Sigmoid colon (tissue), 7 donors: ENCODE data around the gene GLYR1. TPM values are rescaled to one million over a fixed set of nuclear protein-coding genes. Genes with fewer than 3 reads are reported as not detected.

Experiments
- DNase-seq: peaks from one replicate; pipeline ENCODE4 v3.0.0-alpha.2; 2019
- H3K27ac ChIP-seq, 4 donors: fragments of 200-600 bp; sonication (generic); one replicate each; pipeline ENCODE4 v1.5.1; 2016 to 2019; ENCODE audit warnings: mild to moderate bottlenecking in 1 of 4
- H3K27me3 ChIP-seq, 3 donors: fragments of 200-600 bp; sonication (generic); one replicate each; pipeline ENCODE4 v1.5.1; 2019; ENCODE audit warnings: mild to moderate bottlenecking in 1 of 3
- H3K36me3 ChIP-seq, 4 donors: fragments of 200-600 bp; sonication (generic); one replicate each; pipeline ENCODE4 v1.5.1; 2016 to 2019
- H3K4me1 ChIP-seq, 4 donors: fragments of 200-600 bp; sonication (generic); one replicate each; pipeline ENCODE4 v1.5.1; 2017 to 2019
- H3K4me3 ChIP-seq, 4 donors: fragments of 200-600 bp; sonication (generic); one replicate each; pipeline ENCODE4 v1.5.1; 2017 to 2019; ENCODE audit warnings: mild to moderate bottlenecking in 2 of 4, moderate library complexity in 1 of 4
- H3K9me3 ChIP-seq, 4 donors: fragments of 200-600 bp in 3 of 4; sonication (generic) in 3 of 4; one replicate each; pipeline versions ENCODE4 v1.5.1 to v1.6.1; 2013 to 2019
- CTCF ChIP-seq, 4 experiments: fragments of 450-650 bp in 3 of 4; fragments of 200-600 bp in 1 of 4; IDR thresholded peaks; one replicate each; pipeline ENCODE4 v1.5.1; 2016 to 2019; ENCODE audit warnings: antibody characterized with exemption in 4 of 4, mild to moderate bottlenecking in 3 of 4, moderate library complexity in 2 of 4
- EP300 ChIP-seq, 4 donors: sonication (generic); formaldehyde crosslinking; IDR thresholded peaks; one replicate each; pipeline ENCODE4 v1.6.1; 2017; ENCODE audit warnings: antibody characterized with exemption in 4 of 4
- POLR2A ChIP-seq, 2 donors: fragments of 450-650 bp; IDR thresholded peaks; one replicate each; pipeline ENCODE4 v1.6.1; 2016; ENCODE audit warnings: antibody characterized with exemption in 2 of 2, mild to moderate bottlenecking in 2 of 2, moderate library complexity in 2 of 2
- POLR2AphosphoS5 ChIP-seq, 4 donors: sonication (generic); formaldehyde crosslinking; IDR thresholded peaks; one replicate each; pipeline ENCODE4 v1.6.1; 2017; ENCODE audit warnings: antibody characterized with exemption in 4 of 4
- WGBS, 2 donors: extraction: QIAGEN DNeasy Blood & Tissue Kit; methylation state at CpG; one replicate each; pipeline ENCODE4 v1.1.7; 2013; 5-methylcytosine and 5-hydroxymethylcytosine counted together
- intact Hi-C: fragments of 100-400 bp; cut with DNase I; formaldehyde crosslinking; loops from one replicate; pipeline ENCODE4 v1.15.1; 2023
- polyA plus RNA-seq, 3 donors: library from polyadenylated mRNA; stranded (reverse); fragments of 200-250 nt; gene quantifications; one replicate each; pipeline ENCODE4 v1.2.3, GENCODE V29; 2013
- total RNA-seq, 4 donors: library from RNA; depleted of rRNA; stranded (reverse); fragments of >200 nt; gene quantifications; one replicate each; pipeline ENCODE4 v1.1.0, GENCODE V29; 2016
- donor health status: healthy with polysubstance abuse.
- donor health status: Bipolar disorder and iron deficiency.
- donor health status: healthy.

Gene GLYR1
- total and polyA plus RNA-seq, 7 donors = 48.0 to 70.5 (median 59.9) TPM

GRCh38 chr16:4876646-4877379 is 29.7 kb upstream of the GLYR1 start:
- Histone ChIP-seq H3K9me3 (no peaks in the 10 kb centered on the region), H3K4me1 (peaks cover 0 to 4% (median 1%) of the 10 kb centered on the region in 4 donors), H3K36me3 (peaks cover 45 to 100% (median 83%) of the 10 kb centered on the region in 4 donors), H3K27me3 (no peaks in the 10 kb centered on the region), H3K27ac (no peak overlapping the region), H3K4me3 (no peak overlapping the region)
- no peak for TF ChIP-seq CTCF (IDR thresholded peaks at IDR 0.05)
- TF ChIP-seq EP300 (IDR thresholded peaks at IDR 0.05) = no peak
- TF ChIP-seq POLR2AphosphoS5 (IDR thresholded peaks at IDR 0.05) = no peak
- TF ChIP-seq POLR2A (IDR thresholded peaks at IDR 0.05) = no peak
- WGBS, 2 donors = 86 to 91% methylated on average over 11 of the region's 11 CpGs
- no peak for DNase-seq
- intact Hi-C loops = no loop called here

GRCh38 chr16:4874666-4875065 is 27.6 kb upstream of the GLYR1 start:
- Histone ChIP-seq H3K4me3 (no peak overlapping the region), H3K4me1 (no peaks in the 10 kb centered on the region), H3K27me3 (no peaks in the 10 kb centered on the region), H3K36me3 (peaks cover 36 to 98% (median 82%) of the 10 kb centered on the region in 4 donors), H3K27ac (no peak overlapping the region), H3K9me3 (no peaks in the 10 kb centered on the region)
- intact Hi-C loops = no loop called here
- WGBS, 2 donors = 88 to 91% methylated on average over 8 of the region's 8 CpGs
- no peak for DNase-seq
- no peak for TF ChIP-seq POLR2AphosphoS5 (IDR thresholded peaks at IDR 0.05)

GRCh38 chr16:4873091-4873490 is 26.0 kb upstream of the GLYR1 start:
- Histone ChIP-seq H3K4me1 (no peaks in the 10 kb centered on the region), H3K9me3 (no peaks in the 10 kb centered on the region), H3K27ac (no peak overlapping the region), H3K27me3 (no peaks in the 10 kb centered on the region), H3K4me3 (no peak overlapping the region), H3K36me3 (peaks cover 30 to 90% (median 74%) of the 10 kb centered on the region in 4 donors)
- no peak for DNase-seq
- 81 to 85% methylated on average over 3 of the region's 3 CpGs for WGBS, 2 donors
- TF ChIP-seq POLR2A (IDR thresholded peaks at IDR 0.05) (no peak), POLR2AphosphoS5 (IDR thresholded peaks at IDR 0.05) (no peak), CTCF (IDR thresholded peaks at IDR 0.05) (no peak), EP300 (IDR thresholded peaks at IDR 0.05) (no peak)
- intact Hi-C loops = no loop called here

- Histone ChIP-seq H3K27me3 (no peaks in the 10 kb centered on the region), H3K36me3 (peaks cover 17 to 70% (median 57%) of the 10 kb centered on the region in 4 donors), H3K4me3 (no peak overlapping the region), H3K27ac (peak overlapping the region in 1 of 4 donors; percentile 15), H3K4me1 (no peaks in the 10 kb centered on the region), H3K9me3 (no peaks in the 10 kb centered on the region)
- TF ChIP-seq EP300 (IDR thresholded peaks at IDR 0.05) (no peak), CTCF (IDR thresholded peaks at IDR 0.05) (no peak), POLR2A (IDR thresholded peaks at IDR 0.05) (no peak), POLR2AphosphoS5 (IDR thresholded peaks at IDR 0.05) (no peak)
- intact Hi-C loops = no loop called here
- 92 to 94% methylated on average over 4 of the region's 4 CpGs for WGBS, 2 donors
- no peak for DNase-seq
Measured at GRCh38 chr16:4871071-4871470, 24.0 kb upstream of the GLYR1 start.

- DNase-seq = no peak
- peak in 1 of 4 donors; percentile 63 for TF ChIP-seq POLR2AphosphoS5 (IDR thresholded peaks at IDR 0.05)
- TF ChIP-seq EP300 (IDR thresholded peaks at IDR 0.05) = no peak
- TF ChIP-seq CTCF (IDR thresholded peaks at IDR 0.05) = no peak
- TF ChIP-seq POLR2A (IDR thresholded peaks at IDR 0.05) = no peak
- H3K9me3 ChIP-seq = no peaks in the 10 kb centered on the region
- peak overlapping the region in 1 of 4 donors; percentile 15 for H3K27ac ChIP-seq
- intact Hi-C loops = no loop called here
- H3K4me3 ChIP-seq = no peak overlapping the region
- peaks cover 12 to 61% (median 52%) of the 10 kb centered on the region in 4 donors for H3K36me3 ChIP-seq
- 95 to 96% methylated on average over 21 of the region's 21 CpGs for WGBS, 2 donors
- H3K27me3 ChIP-seq = no peaks in the 10 kb centered on the region
- H3K4me1 ChIP-seq = no peaks in the 10 kb centered on the region
Measured at GRCh38 chr16:4870138-4870671, 23.1 kb upstream of the GLYR1 start.
